ENCODE results near the gene HIGD1A. TPM values are rescaled to one million over a fixed set of nuclear protein-coding genes. Genes with fewer than 3 reads are reported as not detected.

Gene HIGD1A
- total and polyA plus RNA-seq, 12 donors = 179 to 399 (median 331) TPM

- no peaks in the 10 kb centered on the region for H3K9me3 ChIP-seq
- no peak overlapping the region for H3K27ac ChIP-seq
- 96% methylated on average over 28 of the region's 28 CpGs for WGBS, 2 donors
- DNase-seq (no peak), ATAC-seq (no peak)
- no peak overlapping the region for H3K4me3 ChIP-seq
- H3K27me3 ChIP-seq = no peaks in the 10 kb centered on the region
- TF ChIP-seq CTCF (IDR thresholded peaks at IDR 0.05) = no peak
- H3K4me1 ChIP-seq = peaks cover 0 to 26% (median 7%) of the 10 kb centered on the region in 9 donors
- intact Hi-C loops (cut with DNase I) = no loop called here
- H3K36me3 ChIP-seq = no peaks in the 10 kb centered on the region
Measured at GRCh38 chr3:42769477-42770131, 34.7 kb downstream of the HIGD1A start.

- WGBS, 2 donors = 73 to 78% methylated on average over 3 of the region's 3 CpGs
- Histone ChIP-seq H3K27me3 (no peaks in the 10 kb centered on the region), H3K9me3 (no peaks in the 10 kb centered on the region), H3K36me3 (no peaks in the 10 kb centered on the region), H3K27ac (peak overlapping the region in 1 of 10 donors; percentile 22), H3K4me1 (peaks cover 0 to 56% (median 0%) of the 10 kb centered on the region in 9 donors), H3K4me3 (no peak overlapping the region)
- intact Hi-C loops (cut with DNase I) = no loop called here
- DNase-seq (no peak), ATAC-seq (no peak)
- TF ChIP-seq CTCF (IDR thresholded peaks at IDR 0.05) = no peak
Measured at GRCh38 chr3:42764561-42765295, 39.6 kb downstream of the HIGD1A start.

GRCh38 chr3:42764115-42764514, 40.2 kb downstream of the HIGD1A start:
- Histone ChIP-seq H3K9me3 (no peaks in the 10 kb centered on the region), H3K27ac (peak overlapping the region in 1 of 10 donors; percentile 22), H3K4me3 (no peak overlapping the region), H3K27me3 (no peaks in the 10 kb centered on the region), H3K36me3 (no peaks in the 10 kb centered on the region), H3K4me1 (peaks cover 0 to 58% (median 0%) of the 10 kb centered on the region in 9 donors)
- no peak for ATAC-seq
- no peak for DNase-seq
- no peak for TF ChIP-seq CTCF (IDR thresholded peaks at IDR 0.05)
- WGBS, 2 donors = 94 to 97% methylated on average over 3 of the region's 3 CpGs
- intact Hi-C loops (cut with DNase I) = no loop called here

- ATAC-seq (no peak), DNase-seq (no peak)
- no peaks in the 10 kb centered on the region for H3K27me3 ChIP-seq
- no peaks in the 10 kb centered on the region for H3K36me3 ChIP-seq
- intact Hi-C loops (cut with DNase I) = no loop called here
- 52 to 63% methylated on average over 2 of the region's 2 CpGs for WGBS, 2 donors
- H3K4me3 ChIP-seq = no peak overlapping the region
- no peaks in the 10 kb centered on the region for H3K9me3 ChIP-seq
- no peak for TF ChIP-seq CTCF (IDR thresholded peaks at IDR 0.05)
- peaks cover 0 to 58% (median 0%) of the 10 kb centered on the region in 9 donors for H3K4me1 ChIP-seq
- H3K27ac ChIP-seq = peak overlapping the region in 1 of 10 donors; percentile 83
Measured at GRCh38 chr3:42763021-42763420, 41.3 kb downstream of the HIGD1A start.
